M059J (cell line): ENCODE results near the gene ADGRL2. TPM values are rescaled to one million over a fixed set of nuclear protein-coding genes. Genes with fewer than 3 reads are reported as not detected.

Experiments used
- DNase-seq: peaks from one replicate; pipeline ENCODE4 v3.0.0-alpha.2; 2012; ENCODE audit warnings: low read depth
- total RNA-seq: library from RNA; depleted of rRNA; stranded (reverse); fragments of >200 nt; shearing (Covaris generic); gene quantifications from 2 replicates; pipeline ENCODE4 v1.2.3, GENCODE V29; 2014; rRNA removed

Gene ADGRL2
- total RNA-seq = 0.94 and 4.0 TPM in 2 replicates

- DNase-seq = peak; percentile 68
Measured at GRCh38 chr1:81800695-81801650, at the start of gene ADGRL2. Gene ADGRL2 (plus strand): TSS chr1:81800934. CDS start chr1:81836985, 36,051 bp downstream.

GRCh38 chr1:81752840-81753239 is 47.9 kb upstream of the ADGRL2 start:
- DNase-seq = no peak

GRCh38 chr1:81754424-81754823 is 46.3 kb upstream of the ADGRL2 start:
- no peak for DNase-seq

- DNase-seq = peak; percentile 19
Measured at GRCh38 chr1:81756872-81757271, 43.9 kb upstream of the ADGRL2 start.

GRCh38 chr1:81757398-81758020 is 43.2 kb upstream of the ADGRL2 start:
- no peak for DNase-seq

- peak; percentile 12 for DNase-seq
Measured at GRCh38 chr1:81758181-81758580, 42.6 kb upstream of the ADGRL2 start.

- peak; percentile 11 for DNase-seq
Measured at GRCh38 chr1:81760477-81761097, 40.1 kb upstream of the ADGRL2 start.

GRCh38 chr1:81775510-81775909 is 25.2 kb upstream of the ADGRL2 start:
- no peak for DNase-seq

- no peak for DNase-seq
Measured at GRCh38 chr1:81780705-81781454, 19.9 kb upstream of the ADGRL2 start.

GRCh38 chr1:81781749-81782148 is 19.0 kb upstream of the ADGRL2 start:
- no peak for DNase-seq

- DNase-seq = no peak
Measured at GRCh38 chr1:81792184-81792583, 8.6 kb upstream of the ADGRL2 start.

GRCh38 chr1:81797701-81798100 is 3.0 kb upstream of the ADGRL2 start:
- DNase-seq = no peak

GRCh38 chr1:81799939-81800694 is 617 bp upstream of the ADGRL2 start:
- peak; percentile 31 for DNase-seq

- peak; percentile 32 for DNase-seq
Measured at GRCh38 chr1:81801651-81802456, 1.1 kb downstream of the ADGRL2 start.

- no peak for DNase-seq
Measured at GRCh38 chr1:81802457-81802706, 1.6 kb downstream of the ADGRL2 start.

GRCh38 chr1:81802707-81803430 is 2.1 kb downstream of the ADGRL2 start:
- peak; percentile 17 for DNase-seq

- DNase-seq = peak; percentile 3
Measured at GRCh38 chr1:81803431-81804110, 2.8 kb downstream of the ADGRL2 start.

GRCh38 chr1:81804312-81804711 is 3.6 kb downstream of the ADGRL2 start:
- no peak for DNase-seq
